ENCODE results near the gene MRRF. TPM values are rescaled to one million over a fixed set of nuclear protein-coding genes. Genes with fewer than 3 reads are reported as not detected.

Gene MRRF
- total and polyA plus RNA-seq, 2 donors (not counting 1 experiment from before 2014, with no cell fraction given) = 36.8 to 37.3 TPM

GRCh38 chr9:122347348-122348287 is 82.9 kb downstream of the MRRF start:
- Histone ChIP-seq H3K4me1 (ENCODE audit: control insufficient read depth, extremely low read depth, insufficient read depth, low read length) (peaks cover 7% of the 10 kb centered on the region), H3K27me3 (ENCODE audit: control insufficient read depth, insufficient read depth, low read length) (no peaks in the 10 kb centered on the region), H4K20me1 (ENCODE audit: control insufficient read depth, extremely low read depth, insufficient read depth, low read length) (no peaks in the 10 kb centered on the region), H3K36me3 (ENCODE audit: control insufficient read depth, insufficient read depth, low read length) (no peaks in the 10 kb centered on the region), H3K9me3 (ENCODE audit: control insufficient read depth, insufficient read depth, low read depth, low read length) (no peaks in the 10 kb centered on the region), H3K9ac (ENCODE audit: insufficient read depth, low read length) (peak overlapping the region; percentile 37), H3K4me2 (ENCODE audit: extremely low read depth, insufficient read depth, low read length) (peak overlapping the region; percentile 85), H3K79me2 (ENCODE audit: control insufficient read depth, insufficient read depth, low read length) (no peaks in the 10 kb centered on the region), H3K27ac (ENCODE audit: insufficient read depth, low read length) (no peak overlapping the region), H3K4me3 (replicated peaks in 1 of 4; ENCODE audit: control extremely low read depth in 1 of 4, insufficient read depth in 1 of 4, low read depth in 3 of 4, low read length in 4 of 4) (peak overlapping the region; percentile 48 to 59 (median 52)), H2AFZ (ENCODE audit: low read length) (peak overlapping the region; percentile 86)
- TF ChIP-seq EZH2 (IDR thresholded peaks at IDR 0.05; ENCODE audit: low read length, missing control alignments) = no peak
- TF ChIP-seq, protein P1, sequence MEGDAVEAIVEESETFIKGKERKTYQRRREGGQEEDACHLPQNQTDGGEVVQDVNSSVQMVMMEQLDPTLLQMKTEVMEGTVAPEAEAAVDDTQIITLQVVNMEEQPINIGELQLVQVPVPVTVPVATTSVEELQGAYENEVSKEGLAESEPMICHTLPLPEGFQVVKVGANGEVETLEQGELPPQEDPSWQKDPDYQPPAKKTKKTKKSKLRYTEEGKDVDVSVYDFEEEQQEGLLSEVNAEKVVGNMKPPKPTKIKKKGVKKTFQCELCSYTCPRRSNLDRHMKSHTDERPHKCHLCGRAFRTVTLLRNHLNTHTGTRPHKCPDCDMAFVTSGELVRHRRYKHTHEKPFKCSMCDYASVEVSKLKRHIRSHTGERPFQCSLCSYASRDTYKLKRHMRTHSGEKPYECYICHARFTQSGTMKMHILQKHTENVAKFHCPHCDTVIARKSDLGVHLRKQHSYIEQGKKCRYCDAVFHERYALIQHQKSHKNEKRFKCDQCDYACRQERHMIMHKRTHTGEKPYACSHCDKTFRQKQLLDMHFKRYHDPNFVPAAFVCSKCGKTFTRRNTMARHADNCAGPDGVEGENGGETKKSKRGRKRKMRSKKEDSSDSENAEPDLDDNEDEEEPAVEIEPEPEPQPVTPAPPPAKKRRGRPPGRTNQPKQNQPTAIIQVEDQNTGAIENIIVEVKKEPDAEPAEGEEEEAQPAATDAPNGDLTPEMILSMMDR (conservative IDR thresholded peaks at IDR 0.05 in 1 of 2, IDR thresholded peaks at IDR 0.05 in 1 of 2; ENCODE audit: low read depth in 1 of 2, low read length in 2 of 2) = no peak
- peak in 1 of 2 donors; percentile 34 for DNase-seq (ENCODE audit: low read depth in 2 of 2)

- no peak for TF ChIP-seq EZH2 (IDR thresholded peaks at IDR 0.05; ENCODE audit: low read length, missing control alignments)
- TF ChIP-seq, protein P1 (conservative IDR thresholded peaks at IDR 0.05 in 1 of 2, IDR thresholded peaks at IDR 0.05 in 1 of 2; ENCODE audit: low read depth in 1 of 2, low read length in 2 of 2) = no peak
- Histone ChIP-seq H3K4me2 (ENCODE audit: extremely low read depth, insufficient read depth, low read length) (no peak overlapping the region), H3K27ac (ENCODE audit: insufficient read depth, low read length) (no peak overlapping the region)
These were observed 83.7 kb downstream of the MRRF start for GRCh38 chr9:122348288-122348777.

DNA sequence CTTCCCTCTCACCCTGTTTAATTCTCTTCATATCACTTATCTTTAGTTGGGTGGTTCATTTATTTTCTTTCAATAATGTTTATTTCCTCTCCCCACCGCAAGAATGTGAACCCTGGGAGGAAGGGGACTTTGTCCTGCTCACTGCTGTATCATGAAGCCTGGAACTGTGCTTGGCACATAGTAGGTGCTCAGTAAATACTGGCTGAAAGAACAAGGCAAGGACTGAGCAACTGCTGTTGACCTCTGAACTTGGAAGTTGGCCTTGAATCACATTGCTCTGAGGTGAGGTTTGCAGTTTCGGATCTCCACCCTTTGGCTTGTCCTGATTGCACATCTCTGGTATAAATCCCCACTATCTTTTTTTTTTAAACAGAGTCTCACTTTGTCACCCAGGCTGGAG is 84.1 kb downstream of the MRRF start:
- no peak overlapping the region for H3K4me2 ChIP-seq (ENCODE audit: extremely low read depth, insufficient read depth, low read length)
- H4K20me1 ChIP-seq (ENCODE audit: control insufficient read depth, extremely low read depth, insufficient read depth, low read length) = no peaks in the 10 kb centered on the region
- H3K27ac ChIP-seq (ENCODE audit: insufficient read depth, low read length) = no peak overlapping the region
- TF ChIP-seq EZH2 (IDR thresholded peaks at IDR 0.05; ENCODE audit: low read length, missing control alignments) = no peak
- TF ChIP-seq, protein P1 (conservative IDR thresholded peaks at IDR 0.05 in 1 of 2, IDR thresholded peaks at IDR 0.05 in 1 of 2; ENCODE audit: low read depth in 1 of 2, low read length in 2 of 2) = no peak
- H3K9ac ChIP-seq (ENCODE audit: insufficient read depth, low read length) = no peak overlapping the region
- H3K4me3 ChIP-seq (replicated peaks in 1 of 4; ENCODE audit: control extremely low read depth in 1 of 4, insufficient read depth in 1 of 4, low read depth in 3 of 4, low read length in 4 of 4) = no peak overlapping the region
- H3K4me1 ChIP-seq (ENCODE audit: control insufficient read depth, extremely low read depth, insufficient read depth, low read length) = peaks cover 7% of the 10 kb centered on the region
- no peak for DNase-seq (ENCODE audit: low read depth in 2 of 2)
- no peaks in the 10 kb centered on the region for H3K27me3 ChIP-seq (ENCODE audit: control insufficient read depth, insufficient read depth, low read length)
- no peak overlapping the region for H2AFZ ChIP-seq (ENCODE audit: low read length)
- no peaks in the 10 kb centered on the region for H3K79me2 ChIP-seq (ENCODE audit: control insufficient read depth, insufficient read depth, low read length)
- no peaks in the 10 kb centered on the region for H3K36me3 ChIP-seq (ENCODE audit: control insufficient read depth, insufficient read depth, low read length)
- no peaks in the 10 kb centered on the region for H3K9me3 ChIP-seq (ENCODE audit: control insufficient read depth, insufficient read depth, low read depth, low read length)

More at GRCh38 chr9:122348288-122348777, 83.7 kb downstream of the MRRF start:
- H4K20me1 ChIP-seq (ENCODE audit: control insufficient read depth, extremely low read depth, insufficient read depth, low read length) = no peaks in the 10 kb centered on the region
- H3K79me2 ChIP-seq (ENCODE audit: control insufficient read depth, insufficient read depth, low read length) = no peaks in the 10 kb centered on the region
- H2AFZ ChIP-seq (ENCODE audit: low read length) = no peak overlapping the region
- no peak overlapping the region for H3K4me3 ChIP-seq (replicated peaks in 1 of 4; ENCODE audit: control extremely low read depth in 1 of 4, insufficient read depth in 1 of 4, low read depth in 3 of 4, low read length in 4 of 4)
- no peaks in the 10 kb centered on the region for H3K9me3 ChIP-seq (ENCODE audit: control insufficient read depth, insufficient read depth, low read depth, low read length)
- no peaks in the 10 kb centered on the region for H3K36me3 ChIP-seq (ENCODE audit: control insufficient read depth, insufficient read depth, low read length)
- no peak for DNase-seq (ENCODE audit: low read depth in 2 of 2)
- H3K9ac ChIP-seq (ENCODE audit: insufficient read depth, low read length) = no peak overlapping the region
- no peaks in the 10 kb centered on the region for H3K27me3 ChIP-seq (ENCODE audit: control insufficient read depth, insufficient read depth, low read length)
- peaks cover 7% of the 10 kb centered on the region for H3K4me1 ChIP-seq (ENCODE audit: control insufficient read depth, extremely low read depth, insufficient read depth, low read length)

Data from fibroblast of lung (primary cell).